IPS-18a (cell line): Measurements from ENCODE around the gene CRHR1.

ENCODE experiments used
- H3K27ac ChIP-seq: one replicate; pipeline ENCODE4 v1.5.1; 2013; ENCODE audit warnings: low read length
- H3K27me3 ChIP-seq: one replicate; pipeline ENCODE4 v1.6.1; 2013; ENCODE audit warnings: mild to moderate bottlenecking, low read length; ENCODE audit not compliant: control insufficient read depth, insufficient read depth
- H3K36me3 ChIP-seq: one replicate; pipeline ENCODE4 v1.6.1; 2013; ENCODE audit warnings: low read depth, low read length; ENCODE audit not compliant: control insufficient read depth
- H3K4me1 ChIP-seq: one replicate; pipeline ENCODE4 v1.6.1; 2013; ENCODE audit warnings: low read depth, low read length; ENCODE audit not compliant: control insufficient read depth
- H3K4me3 ChIP-seq: one replicate; pipeline ENCODE4 v1.5.1; 2013; ENCODE audit warnings: low read length
- H3K9ac ChIP-seq: one replicate; pipeline ENCODE4 v1.6.1; 2013; ENCODE audit warnings: mild to moderate bottlenecking, low read length, moderate library complexity
- H3K9me3 ChIP-seq: one replicate; pipeline ENCODE4 v1.6.1; 2013; ENCODE audit warnings: low read depth, low read length; ENCODE audit not compliant: control insufficient read depth

The CRHR1 gene

DNA sequence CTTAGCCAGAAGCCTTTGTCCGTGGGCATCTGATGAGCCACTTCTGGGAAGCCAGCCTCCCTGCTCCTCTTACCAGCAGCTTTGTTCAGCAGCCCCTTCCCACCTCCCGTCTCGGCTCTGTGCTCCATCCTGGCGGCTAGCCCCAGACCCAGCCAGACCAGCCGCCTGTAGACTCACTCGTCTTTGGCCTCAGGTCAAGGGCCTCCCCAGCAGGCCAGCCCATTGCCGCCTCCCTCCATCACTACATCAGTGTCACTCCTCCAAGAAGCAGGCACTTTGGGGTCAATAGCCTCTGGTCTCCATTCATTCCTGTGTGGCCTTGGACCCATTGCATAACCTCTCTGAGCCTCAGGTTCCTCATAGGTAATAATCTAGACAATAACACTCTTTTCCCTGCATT lies 20.9 kb upstream of the CRHR1 start:
- H3K36me3 ChIP-seq, result no peaks in the 10 kb centered on the region
- no peaks in the 10 kb centered on the region for H3K9me3 ChIP-seq
- no peaks in the 10 kb centered on the region for H3K27me3 ChIP-seq
- H3K27ac ChIP-seq, result no peak overlapping the region
- no peak overlapping the region for H3K4me3 ChIP-seq
- no peak overlapping the region for H3K9ac ChIP-seq
- H3K4me1 ChIP-seq, result peaks cover 4% of the 10 kb centered on the region

DNA sequence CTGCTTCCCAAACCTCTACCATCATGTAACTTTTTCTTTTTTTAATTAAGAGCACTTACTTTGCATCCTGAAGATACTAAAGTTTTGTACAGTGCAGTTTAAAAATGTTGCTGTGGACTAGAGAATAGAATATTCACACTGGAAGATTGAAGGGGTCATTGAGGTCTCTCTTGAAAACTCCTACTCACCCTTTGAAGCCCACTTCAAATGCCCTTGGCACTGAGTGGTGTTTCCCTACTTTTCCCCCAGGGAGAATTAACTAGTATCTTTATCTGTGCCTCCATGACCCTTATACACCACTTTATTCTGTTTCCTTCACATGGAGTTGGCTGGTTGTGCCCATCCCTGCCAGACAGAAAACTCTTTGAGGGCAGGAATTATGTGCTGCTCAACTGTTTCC lies 19.6 kb upstream of the CRHR1 start:
- Histone ChIP-seq H3K4me3 (no peak overlapping the region), H3K27me3 (no peaks in the 10 kb centered on the region), H3K4me1 (peaks cover 4% of the 10 kb centered on the region), H3K36me3 (no peaks in the 10 kb centered on the region), H3K9ac (no peak overlapping the region), H3K27ac (no peak overlapping the region), H3K9me3 (no peaks in the 10 kb centered on the region)

DNA sequence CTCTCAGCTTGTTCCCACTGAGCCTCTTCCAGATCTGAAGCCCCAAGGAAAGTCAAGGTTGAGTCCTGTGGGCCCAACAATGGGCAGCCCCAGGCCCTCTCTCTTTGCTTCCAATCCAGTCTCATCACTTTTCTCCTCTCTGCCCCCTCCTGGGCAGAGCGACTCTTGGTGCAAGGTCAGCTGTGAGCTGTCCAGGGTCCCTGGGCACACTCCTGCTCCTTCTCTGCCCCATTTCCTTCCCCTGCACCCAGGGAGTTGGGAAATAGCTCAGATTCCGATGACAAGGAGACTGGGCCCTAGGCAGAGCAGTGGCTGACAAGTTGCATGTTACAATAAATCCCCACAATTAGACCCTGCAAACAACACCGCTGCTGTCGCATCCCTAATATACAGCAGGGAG lies 16.1 kb upstream of the CRHR1 start:
- no peaks in the 10 kb centered on the region for H3K27me3 ChIP-seq
- H3K9ac ChIP-seq, result no peak overlapping the region
- no peak overlapping the region for H3K27ac ChIP-seq
- H3K4me3 ChIP-seq, result no peak overlapping the region
- peaks cover 11% of the 10 kb centered on the region for H3K4me1 ChIP-seq
- H3K36me3 ChIP-seq, result no peaks in the 10 kb centered on the region
- no peaks in the 10 kb centered on the region for H3K9me3 ChIP-seq

DNA sequence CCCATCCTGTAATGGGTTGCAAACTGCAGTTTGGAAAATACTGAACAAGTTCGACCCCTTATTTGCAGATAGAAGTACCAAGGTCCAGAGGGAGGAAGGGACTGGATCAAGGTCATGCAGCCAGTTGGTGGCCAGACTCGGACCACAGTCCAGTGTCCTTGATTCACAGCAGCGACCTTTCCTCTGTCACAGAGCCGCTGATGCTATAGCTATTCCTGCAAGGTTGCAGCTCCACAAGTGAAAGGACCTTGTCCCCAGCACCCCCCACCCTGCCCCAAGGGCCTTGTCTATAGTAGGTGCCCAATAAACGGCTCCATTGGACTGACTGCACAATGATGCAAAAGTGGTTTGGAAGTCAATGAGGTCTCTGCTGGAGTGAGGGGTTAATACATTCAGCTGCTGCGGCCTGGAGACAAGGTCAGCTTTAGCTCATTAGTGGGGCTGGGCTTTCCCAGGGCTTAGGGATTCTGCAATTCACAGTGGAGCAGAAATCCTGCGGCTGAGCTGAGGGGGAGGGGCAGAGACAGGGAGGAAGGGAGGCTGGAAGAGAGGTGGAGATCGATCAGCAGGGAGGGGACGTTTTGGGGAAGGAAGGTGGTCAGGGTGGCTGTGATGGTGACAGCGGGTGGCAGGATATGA lies 13.4 kb upstream of the CRHR1 start:
- H3K9ac ChIP-seq, result no peak overlapping the region

DNA sequence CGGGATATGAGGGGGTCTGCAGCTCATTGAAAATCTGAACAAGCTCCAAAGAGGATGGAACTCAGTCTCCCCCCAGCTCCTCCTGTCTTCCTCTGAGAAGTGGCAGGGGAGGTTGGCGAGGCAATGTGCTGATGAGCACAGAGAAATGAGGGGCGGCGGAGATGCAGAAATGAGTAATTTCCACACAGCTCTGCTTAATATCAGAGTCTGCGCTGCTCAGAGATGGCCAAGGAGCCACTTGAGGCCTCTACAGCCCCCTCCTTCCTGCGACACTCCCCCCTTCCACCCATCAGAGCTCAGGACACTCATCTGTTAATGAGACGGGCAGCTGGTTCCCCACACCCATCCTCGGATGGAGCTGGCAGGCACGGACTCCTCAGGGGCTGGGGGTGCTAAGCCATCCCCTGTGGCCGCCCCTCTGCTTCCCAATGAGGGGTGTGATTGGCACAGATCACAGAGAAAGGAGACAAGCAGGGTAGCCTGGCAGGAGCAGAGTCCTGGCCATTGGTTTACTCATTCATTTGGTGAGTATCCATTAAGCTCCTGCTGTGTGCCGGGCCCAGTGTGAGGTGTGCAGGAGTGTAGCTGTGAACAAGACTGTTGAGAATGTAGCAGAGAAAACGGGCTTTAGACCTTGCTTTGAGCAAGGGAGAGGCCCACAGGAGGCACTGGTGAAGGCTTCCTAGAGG lies 12.7 kb upstream of the CRHR1 start:
- H3K9me3 ChIP-seq, result no peaks in the 10 kb centered on the region
- no peak overlapping the region for H3K4me3 ChIP-seq
- H3K27me3 ChIP-seq, result no peaks in the 10 kb centered on the region
- no peak overlapping the region for H3K27ac ChIP-seq
- H3K36me3 ChIP-seq, result no peaks in the 10 kb centered on the region
- H3K4me1 ChIP-seq, result peaks cover 11% of the 10 kb centered on the region
- no peak overlapping the region for H3K9ac ChIP-seq

More for the DNA sequence above, 13.4 kb upstream of the CRHR1 start:
- Histone ChIP-seq H3K27ac (no peak overlapping the region), H3K27me3 (no peaks in the 10 kb centered on the region), H3K36me3 (no peaks in the 10 kb centered on the region), H3K9me3 (no peaks in the 10 kb centered on the region), H3K4me1 (peaks cover 11% of the 10 kb centered on the region), H3K4me3 (no peak overlapping the region)

DNA sequence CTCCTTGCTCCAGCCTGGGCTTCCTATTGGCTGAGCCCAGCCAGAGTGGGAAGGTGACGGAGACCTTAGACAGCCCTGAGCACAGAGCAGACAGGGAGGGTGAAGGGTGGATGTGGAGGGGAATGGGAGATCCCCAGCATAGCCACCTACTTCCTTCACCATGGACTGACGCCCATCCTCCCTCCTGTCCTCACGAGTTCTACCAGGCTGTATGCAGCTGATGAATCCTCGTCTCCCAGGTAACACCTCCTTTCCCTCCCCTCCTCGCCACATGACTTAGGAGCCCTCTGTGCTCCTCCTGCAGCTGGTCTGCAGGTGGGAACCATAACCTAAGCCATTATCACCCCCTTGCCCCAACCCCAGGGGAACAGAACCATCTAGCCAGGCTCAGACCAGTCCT lies 9.0 kb upstream of the CRHR1 start:
- Histone ChIP-seq H3K9ac (no peak overlapping the region), H3K27me3 (no peaks in the 10 kb centered on the region), H3K9me3 (no peaks in the 10 kb centered on the region), H3K4me3 (no peak overlapping the region), H3K4me1 (peaks cover 11% of the 10 kb centered on the region), H3K36me3 (no peaks in the 10 kb centered on the region), H3K27ac (no peak overlapping the region)

DNA sequence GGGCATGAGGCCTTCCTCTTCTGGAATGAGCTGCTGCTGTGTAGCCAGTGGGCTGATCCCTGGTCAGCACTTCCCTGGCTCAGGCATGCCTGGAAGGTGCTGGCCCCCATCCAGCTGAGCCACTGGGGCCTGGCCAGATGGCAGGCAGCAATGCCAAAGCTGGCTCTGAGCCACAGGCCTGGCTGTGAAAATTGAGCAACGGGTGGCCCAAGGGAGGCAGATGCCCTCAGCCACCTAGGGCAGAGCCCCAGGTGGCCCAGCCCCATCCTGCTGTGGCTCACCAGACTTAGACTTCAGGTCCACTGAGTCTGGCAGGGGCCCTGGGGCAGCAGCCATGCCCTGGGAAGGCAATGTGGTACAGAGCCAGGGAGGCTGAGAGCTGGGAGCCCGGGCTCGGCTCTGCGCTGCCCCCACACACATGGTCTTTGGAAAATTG lies 8.5 kb upstream of the CRHR1 start:
- H3K27ac ChIP-seq, result no peak overlapping the region
- H3K27me3 ChIP-seq, result no peaks in the 10 kb centered on the region
- no peak overlapping the region for H3K9ac ChIP-seq
- H3K4me3 ChIP-seq, result no peak overlapping the region
- H3K9me3 ChIP-seq, result no peaks in the 10 kb centered on the region
- no peaks in the 10 kb centered on the region for H3K36me3 ChIP-seq
- H3K4me1 ChIP-seq, result peaks cover 10% of the 10 kb centered on the region

DNA sequence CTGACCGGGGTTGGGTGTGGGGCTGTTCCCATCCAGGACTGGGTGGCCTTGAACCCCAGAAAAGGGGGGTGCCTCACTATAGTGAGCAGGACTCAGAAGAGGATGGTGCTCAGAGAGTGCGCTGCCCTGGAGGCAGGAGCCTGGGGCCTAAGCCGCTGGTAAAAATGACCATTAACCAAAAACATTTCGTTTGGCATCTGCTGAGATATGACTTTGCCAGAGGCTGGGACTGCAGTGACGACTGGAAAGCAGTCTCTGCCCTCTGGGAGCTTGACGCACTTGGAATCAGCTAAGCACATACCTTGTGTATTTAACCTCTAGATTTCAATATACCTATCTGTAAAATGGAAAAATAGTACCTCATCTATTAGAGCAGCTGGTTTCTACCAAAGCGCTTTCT lies 7.2 kb upstream of the CRHR1 start:
- Histone ChIP-seq H3K36me3 (no peaks in the 10 kb centered on the region), H3K9me3 (no peaks in the 10 kb centered on the region)

DNA sequence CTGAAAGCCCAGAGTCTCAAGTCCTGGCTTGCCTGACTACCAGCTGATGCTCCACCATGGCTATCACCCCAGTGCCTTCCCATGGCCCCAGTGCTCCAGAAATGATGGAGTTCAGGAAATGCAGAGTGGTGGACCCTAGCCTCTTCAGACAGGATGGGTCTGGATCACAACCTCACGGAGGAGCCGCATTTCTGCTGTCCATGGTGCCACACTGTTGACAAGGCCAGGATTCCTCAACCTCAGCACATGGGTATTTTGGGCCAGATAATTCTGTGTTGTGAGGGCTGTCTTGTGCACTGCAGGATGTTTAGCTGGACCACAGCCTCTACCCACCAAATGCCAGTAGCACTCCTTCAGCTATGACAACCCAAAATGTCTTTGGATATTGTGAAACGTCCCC lies 6.7 kb upstream of the CRHR1 start:
- no peak overlapping the region for H3K27ac ChIP-seq
- no peak overlapping the region for H3K9ac ChIP-seq
- no peaks in the 10 kb centered on the region for H3K9me3 ChIP-seq
- no peaks in the 10 kb centered on the region for H3K4me1 ChIP-seq
- H3K36me3 ChIP-seq, result no peaks in the 10 kb centered on the region
- H3K4me3 ChIP-seq, result no peak overlapping the region
- peaks cover 16% of the 10 kb centered on the region for H3K27me3 ChIP-seq

More for the DNA sequence above, 7.2 kb upstream of the CRHR1 start:
- Histone ChIP-seq H3K4me1 (no peaks in the 10 kb centered on the region), H3K4me3 (no peak overlapping the region), H3K27ac (no peak overlapping the region), H3K9ac (no peak overlapping the region), H3K27me3 (peaks cover 11% of the 10 kb centered on the region)

DNA sequence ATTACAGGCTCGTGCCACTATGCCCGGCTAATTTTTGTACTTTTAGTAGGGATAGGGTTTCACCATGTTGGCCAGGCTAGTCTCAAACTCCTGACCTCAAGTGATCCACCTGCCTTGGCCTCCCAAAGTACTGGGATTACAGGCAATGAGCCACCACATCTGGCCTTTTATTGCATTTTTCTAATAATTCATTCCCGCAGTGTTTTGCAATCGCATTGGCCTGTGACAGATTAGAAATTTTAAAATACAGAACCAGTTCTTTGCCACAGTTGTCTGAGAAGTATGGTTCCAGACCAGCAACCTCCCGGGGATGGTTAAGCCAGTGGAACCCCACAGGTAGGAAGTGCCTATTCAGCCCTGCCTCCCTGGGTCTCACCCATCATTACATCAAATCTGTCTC lies 3.2 kb upstream of the CRHR1 start:
- H3K4me1 ChIP-seq, result peaks cover 4% of the 10 kb centered on the region
- H3K27ac ChIP-seq, result no peak overlapping the region
- H3K9ac ChIP-seq, result no peak overlapping the region
- H3K4me3 ChIP-seq, result no peak overlapping the region
- no peaks in the 10 kb centered on the region for H3K36me3 ChIP-seq
- H3K27me3 ChIP-seq, result peaks cover 48% of the 10 kb centered on the region
- H3K9me3 ChIP-seq, result no peaks in the 10 kb centered on the region

DNA sequence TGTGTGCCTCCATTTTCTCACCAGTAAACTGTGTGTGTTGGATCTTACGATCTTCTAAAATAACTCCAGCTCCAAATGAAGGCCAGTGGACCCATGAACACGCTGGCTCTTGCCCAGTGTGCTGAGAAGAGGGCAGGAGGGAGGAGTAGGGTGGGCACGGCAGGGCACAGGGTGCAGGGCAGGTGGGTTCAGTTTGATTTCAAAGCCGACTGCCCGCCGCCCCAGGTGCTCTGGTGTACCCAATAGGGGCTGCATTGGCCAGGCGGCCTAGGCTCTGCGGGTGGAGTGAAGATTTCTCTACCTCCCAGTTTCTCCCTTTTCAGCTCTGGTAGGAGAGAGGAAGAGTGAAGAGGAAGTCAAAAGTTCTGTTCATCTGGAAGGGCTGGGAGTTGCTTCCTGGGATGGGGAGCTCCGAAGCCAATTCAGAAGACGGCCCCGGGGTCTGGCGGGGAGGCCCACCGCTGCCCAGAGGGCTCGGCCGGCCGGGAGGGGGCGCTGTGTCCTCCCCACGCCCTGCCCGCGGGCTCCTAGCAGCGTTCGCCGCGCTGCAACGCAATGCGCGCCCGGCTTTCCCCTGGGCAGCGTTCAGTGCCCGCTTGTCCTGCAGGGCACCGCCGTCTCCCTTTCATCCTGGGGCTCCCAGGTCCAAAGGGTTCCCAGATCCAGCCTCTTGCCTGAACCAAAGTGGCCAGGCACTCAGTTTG lies 1.1 kb upstream of the CRHR1 start:
- no peaks in the 10 kb centered on the region for H3K36me3 ChIP-seq
- H3K27me3 ChIP-seq, result peaks cover 69% of the 10 kb centered on the region
- no peak overlapping the region for H3K27ac ChIP-seq
- H3K9me3 ChIP-seq, result no peaks in the 10 kb centered on the region
- no peak overlapping the region for H3K9ac ChIP-seq
- peaks cover 4% of the 10 kb centered on the region for H3K4me1 ChIP-seq
- H3K4me3 ChIP-seq, result peak overlapping the region; percentile 77
